WTC11 (cell line): ENCODE data around the gene STT3B. TPM values are rescaled to one million over a fixed set of nuclear protein-coding genes. Genes with fewer than 3 reads are reported as not detected.

Source experiments
- ATAC-seq: fragments of 200-7000 bp; cut with Tn5 transposase; 2 replicates; pipeline ENCODE4 v1.10.0; 2021; ENCODE audit warnings: mild to moderate bottlenecking, moderate library complexity
- CTCF ChIA-PET: fragments of 300-600 bp; sonication (Branson Sonifier 250); formaldehyde crosslinking; loops from one replicate; lab custom pipeline; 2021; ENCODE audit warnings: antibody characterized with exemption; lab: Charles Lee
- POLR2A ChIA-PET: fragments of 350-600 bp; sonication (Branson Sonifier 250); formaldehyde crosslinking; loops from one replicate; lab custom pipeline; 2021; ENCODE audit warnings: antibody characterized with exemption; lab: Charles Lee
- DNase-seq: peaks from one replicate; pipeline ENCODE4 v3.0.0; 2021; ENCODE audit warnings: low spot score
- H3K27ac Mint-ChIP-seq: 2 replicates; pipeline ENCODE4 v1.8.0; 2021; ENCODE audit warnings: mixed read lengths
- H3K27me3 Mint-ChIP-seq: 2 replicates; pipeline ENCODE4 v1.8.0; 2021; ENCODE audit warnings: low read depth, mild to moderate bottlenecking, moderate library complexity, mixed read lengths
- H3K36me3 Mint-ChIP-seq: 2 replicates; pipeline ENCODE4 v1.8.0; 2021; ENCODE audit warnings: mixed read lengths
- H3K4me1 Mint-ChIP-seq: 2 replicates; pipeline ENCODE4 v1.8.0; 2022; ENCODE audit warnings: mixed read lengths
- H3K4me3 Mint-ChIP-seq: 2 replicates; pipeline ENCODE4 v1.8.0; 2021; ENCODE audit warnings: mild to moderate bottlenecking, moderate library complexity, mixed read lengths
- H3K9me3 Mint-ChIP-seq: 2 replicates; pipeline ENCODE4 v1.8.0; 2021; ENCODE audit warnings: mixed read lengths
- CREM ChIP-seq: sonication (generic); formaldehyde crosslinking; IDR thresholded peaks from 2 replicates; pipeline ENCODE4 v1.8.1; 2022; ENCODE audit warnings: mild to moderate bottlenecking, missing genetic modification reagents, moderate library complexity
- CTCF ChIP-seq: fragments of 200-600 bp; IDR thresholded peaks from 2 replicates; pipeline ENCODE4 v1.8.0; 2022; ENCODE audit warnings: antibody characterized with exemption
- EMX1 ChIP-seq: fragments of 250-450 bp; sonication (Bioruptor Pico); IDR thresholded peaks from 2 replicates; pipeline ENCODE4 v1.8.0; 2021; ENCODE audit warnings: mild to moderate bottlenecking
- ESRRA ChIP-seq: sonication (generic); formaldehyde crosslinking; IDR thresholded peaks from 2 replicates; pipeline ENCODE4 v1.8.1; 2022; ENCODE audit warnings: mild to moderate bottlenecking, missing genetic modification reagents, borderline replicate concordance
- FOXK1 ChIP-seq: sonication (generic); formaldehyde crosslinking; IDR thresholded peaks from 2 replicates; pipeline ENCODE4 v1.8.0; 2022; ENCODE audit warnings: mild to moderate bottlenecking, moderate library complexity, missing genetic modification reagents
- IRF2 ChIP-seq: sonication (generic); formaldehyde crosslinking; IDR thresholded peaks from 2 replicates; pipeline ENCODE4 v1.8.0; 2022; ENCODE audit warnings: low read depth, missing genetic modification reagents, borderline replicate concordance
- JAZF1 ChIP-seq: fragments of 250-450 bp; sonication (Bioruptor Pico); IDR thresholded peaks from 2 replicates; pipeline ENCODE4 v1.9.0; 2021; ENCODE audit warnings: moderate library complexity, mild to moderate bottlenecking, inconsistent platforms
- KAT7 ChIP-seq: sonication (generic); formaldehyde crosslinking; IDR thresholded peaks from 2 replicates; pipeline ENCODE4 v1.8.1; 2023; ENCODE audit warnings: missing genetic modification reagents, mild to moderate bottlenecking, borderline replicate concordance
- MXD4 ChIP-seq: fragments of 250-450 bp; sonication (Bioruptor Pico); IDR thresholded peaks from 2 replicates; pipeline ENCODE4 v1.8.0; 2021; ENCODE audit warnings: mild to moderate bottlenecking, moderate library complexity, borderline replicate concordance
- NFATC4 ChIP-seq: fragments of 250-450 bp; sonication (Bioruptor Pico); IDR thresholded peaks from 2 replicates; pipeline ENCODE4 v1.9.0; 2021; ENCODE audit warnings: mild to moderate bottlenecking
- NFE2L1 ChIP-seq: sonication (generic); formaldehyde crosslinking; IDR thresholded peaks from 2 replicates; pipeline ENCODE4 v1.8.1; 2023; ENCODE audit warnings: missing genetic modification reagents
- NFYB ChIP-seq: sonication (generic); formaldehyde crosslinking; conservative IDR thresholded peaks from 2 replicates; pipeline ENCODE4 v1.8.0; 2022; ENCODE audit warnings: low read depth, missing genetic modification reagents
- OVOL2 ChIP-seq: fragments of 250-450 bp; sonication (Bioruptor Pico); IDR thresholded peaks from 2 replicates; pipeline ENCODE4 v1.9.0; 2021; ENCODE audit warnings: mild to moderate bottlenecking, borderline replicate concordance
- RELA ChIP-seq: sonication (generic); formaldehyde crosslinking; IDR thresholded peaks from 2 replicates; pipeline ENCODE4 v1.8.1; 2022; ENCODE audit warnings: missing genetic modification reagents, mild to moderate bottlenecking, borderline replicate concordance
- TEAD1 ChIP-seq: sonication (generic); formaldehyde crosslinking; IDR thresholded peaks from 2 replicates; pipeline ENCODE4 v1.8.0; 2022; ENCODE audit warnings: mild to moderate bottlenecking, missing genetic modification reagents
- USF1 ChIP-seq: sonication (generic); formaldehyde crosslinking; IDR thresholded peaks from 2 replicates; pipeline ENCODE4 v1.8.0; 2022; ENCODE audit warnings: mild to moderate bottlenecking, missing genetic modification reagents
- ZBTB21 ChIP-seq: sonication (generic); formaldehyde crosslinking; IDR thresholded peaks from 2 replicates; pipeline ENCODE4 v1.8.1; 2023; ENCODE audit warnings: mild to moderate bottlenecking, missing genetic modification reagents, borderline replicate concordance
- ZNF138 ChIP-seq: sonication (generic); formaldehyde crosslinking; conservative IDR thresholded peaks from 2 replicates; pipeline ENCODE4 v1.8.1; 2022; ENCODE audit warnings: mild to moderate bottlenecking, moderate library complexity, missing genetic modification reagents
- ZNF263 ChIP-seq: sonication (generic); formaldehyde crosslinking; IDR thresholded peaks from 2 replicates; pipeline ENCODE4 v1.8.1; 2022; ENCODE audit warnings: low read depth, mild to moderate bottlenecking, moderate library complexity, missing genetic modification reagents
- ZNF317 ChIP-seq: sonication (generic); formaldehyde crosslinking; IDR thresholded peaks from 2 replicates; pipeline ENCODE4 v1.8.1; 2023; ENCODE audit warnings: low read depth, mild to moderate bottlenecking, moderate library complexity, missing genetic modification reagents, borderline replicate concordance
- ZNF416 ChIP-seq: fragments of 250-450 bp; sonication (Bioruptor Pico); IDR thresholded peaks from 2 replicates; pipeline ENCODE4 v1.9.0; 2021; ENCODE audit warnings: mild to moderate bottlenecking, inconsistent platforms
- total RNA-seq: library from RNA; stranded (reverse); gene quantifications from 3 replicates; pipeline ENCODE4 v1.2.3, GENCODE V29; 2021
- TF ChIP-seq, protein P1 (sequence below): sonication (generic); formaldehyde crosslinking; IDR thresholded peaks from 2 replicates; pipeline ENCODE4 v1.8.0; 2022; ENCODE audit warnings: mild to moderate bottlenecking, missing genetic modification reagents
- TF ChIP-seq, protein P2 (sequence below): sonication (generic); formaldehyde crosslinking; IDR thresholded peaks from 2 replicates; pipeline ENCODE4 v1.8.1; 2022; ENCODE audit warnings: mild to moderate bottlenecking, missing genetic modification reagents, moderate library complexity, borderline replicate concordance

The STT3B gene
- total RNA-seq, 1 experiment from 2014 or later = 103 TPM

GRCh38 chr3:31565288-31565687, 32.6 kb downstream of the STT3B start:
- H3K36me3 Mint-ChIP-seq = no peaks in the 10 kb centered on the region
- CTCF ChIA-PET = interaction anchor here (1.2 kb wide), 1 partner anchor 19 kb away, joined by 4 read pairs; no protein-coding TSS in a partner anchor
- no peaks in the 10 kb centered on the region for H3K27me3 Mint-ChIP-seq
- no peaks in the 10 kb centered on the region for H3K9me3 Mint-ChIP-seq
- peaks cover 64% of the 10 kb centered on the region for H3K4me1 Mint-ChIP-seq
- POLR2A ChIA-PET = no interaction called here
- no peak overlapping the region for H3K4me3 Mint-ChIP-seq
- no peak for ATAC-seq
- no peak overlapping the region for H3K27ac Mint-ChIP-seq
- no peak for DNase-seq
- no peak for TF ChIP-seq USF1 (CRISPR knock-in tag)
- TF ChIP-seq TEAD1 (CRISPR knock-in tag) = no peak
- TF ChIP-seq, protein P1, sequence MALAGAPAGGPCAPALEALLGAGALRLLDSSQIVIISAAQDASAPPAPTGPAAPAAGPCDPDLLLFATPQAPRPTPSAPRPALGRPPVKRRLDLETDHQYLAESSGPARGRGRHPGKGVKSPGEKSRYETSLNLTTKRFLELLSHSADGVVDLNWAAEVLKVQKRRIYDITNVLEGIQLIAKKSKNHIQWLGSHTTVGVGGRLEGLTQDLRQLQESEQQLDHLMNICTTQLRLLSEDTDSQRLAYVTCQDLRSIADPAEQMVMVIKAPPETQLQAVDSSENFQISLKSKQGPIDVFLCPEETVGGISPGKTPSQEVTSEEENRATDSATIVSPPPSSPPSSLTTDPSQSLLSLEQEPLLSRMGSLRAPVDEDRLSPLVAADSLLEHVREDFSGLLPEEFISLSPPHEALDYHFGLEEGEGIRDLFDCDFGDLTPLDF (CRISPR knock-in tag) = no peak
- no peak for TF ChIP-seq EMX1 (CRISPR knock-in tag)
- TF ChIP-seq RELA (CRISPR knock-in tag) = no peak
- no peak for TF ChIP-seq ESRRA (CRISPR knock-in tag)
- TF ChIP-seq ZNF317 = no peak
- no peak for TF ChIP-seq ZBTB21 (CRISPR knock-in tag)
- TF ChIP-seq NFE2L1 = no peak
- TF ChIP-seq OVOL2 (CRISPR knock-in tag) = no peak
- TF ChIP-seq CREM (CRISPR knock-in tag) = no peak
- no peak for TF ChIP-seq FOXK1 (CRISPR knock-in tag)
- TF ChIP-seq, all 79 proteins: peak for 0

- H3K27ac Mint-ChIP-seq = no peak overlapping the region
- peaks cover 67% of the 10 kb centered on the region for H3K4me1 Mint-ChIP-seq
- H3K36me3 Mint-ChIP-seq = no peaks in the 10 kb centered on the region
- ATAC-seq (peak; percentile 62), DNase-seq (peak; percentile 49)
- ChIA-PET CTCF (interaction anchor here (0.6 to 1.3 kb wide), 3 partner anchors 8 to 228 kb away, joined by 3 to 4 read pairs (median 3); no protein-coding TSS in a partner anchor), POLR2A (interaction anchor here (0.8 kb wide), 1 partner anchor 35 kb away, joined by 3 read pairs; the partner anchor contains the start of gene STT3B)
- no peak overlapping the region for H3K4me3 Mint-ChIP-seq
- H3K9me3 Mint-ChIP-seq = no peaks in the 10 kb centered on the region
- TF ChIP-seq CTCF = peak; percentile 47; the same call in 1 of the 2 replicates
- TF ChIP-seq NFE2L1 = no peak
- no peaks in the 10 kb centered on the region for H3K27me3 Mint-ChIP-seq
Observed at GRCh38 chr3:31567036-31567435, 34.3 kb downstream of the STT3B start.

DNA sequence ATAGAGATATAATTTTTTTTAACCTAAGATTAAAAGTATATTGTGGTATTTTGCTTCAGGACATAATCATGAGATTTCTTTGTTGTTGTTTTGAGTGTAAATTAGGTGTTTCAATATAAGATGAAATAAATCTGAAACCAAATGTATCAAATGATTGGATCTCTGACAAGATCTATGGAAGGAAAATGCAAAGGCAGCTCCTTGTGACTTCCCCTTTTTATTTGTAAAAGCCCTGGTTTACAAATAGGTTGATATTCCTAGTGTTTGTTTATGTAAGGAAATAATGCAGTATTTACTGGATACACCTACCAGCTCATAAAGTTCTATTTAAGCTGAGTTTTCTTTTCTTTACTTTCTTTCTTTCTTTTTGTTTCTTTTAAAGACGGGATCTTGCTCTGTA, 35.9 kb downstream of the STT3B start:
- no peaks in the 10 kb centered on the region for H3K36me3 Mint-ChIP-seq
- no peak overlapping the region for H3K27ac Mint-ChIP-seq
- no peak for DNase-seq
- POLR2A ChIA-PET = interaction anchor here (2.2 kb wide), 1 partner anchor 36 kb away, joined by 9 read pairs; the partner anchor contains the start of gene STT3B
- no peak for ATAC-seq
- CTCF ChIA-PET = interaction anchor here (0.5 to 2.0 kb wide), 3 partner anchors 12 to 403 kb away, joined by 3 to 7 read pairs (median 3); partner anchors contain the start of gene STT3B
- H3K9me3 Mint-ChIP-seq = no peaks in the 10 kb centered on the region
- TF ChIP-seq NFATC4 (CRISPR knock-in tag) (no peak), IRF2 (no peak), KAT7 (CRISPR knock-in tag) (no peak), NFE2L1 (no peak)
- H3K27me3 Mint-ChIP-seq = no peaks in the 10 kb centered on the region
- peaks cover 53% of the 10 kb centered on the region for H3K4me1 Mint-ChIP-seq
- no peak overlapping the region for H3K4me3 Mint-ChIP-seq

DNA sequence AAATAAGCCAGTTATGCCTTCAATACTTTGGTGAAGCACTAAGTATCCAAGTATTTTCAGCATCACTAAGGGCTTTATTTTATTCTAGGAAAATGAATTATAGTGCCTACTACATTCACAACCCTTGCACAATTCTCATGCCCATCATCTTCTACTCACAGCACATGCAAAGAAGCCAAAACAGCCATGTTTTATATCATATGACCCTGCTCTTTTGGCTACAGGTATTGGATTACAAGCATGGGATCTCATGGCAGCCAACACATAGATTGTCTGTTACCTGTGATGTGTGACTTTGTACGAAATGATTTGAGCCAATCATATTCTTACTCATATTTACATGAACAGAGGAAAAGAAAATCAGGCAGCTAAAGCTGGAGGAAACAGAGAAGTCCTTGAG, 38.6 kb downstream of the STT3B start:
- ATAC-seq = no peak
- POLR2A ChIA-PET = no interaction called here
- no peak for DNase-seq
- Mint-ChIP-seq H3K27ac (no peak overlapping the region), H3K4me1 (peaks cover 41% of the 10 kb centered on the region), H3K4me3 (no peak overlapping the region), H3K9me3 (no peaks in the 10 kb centered on the region), H3K27me3 (no peaks in the 10 kb centered on the region), H3K36me3 (no peaks in the 10 kb centered on the region)
- CTCF ChIA-PET = no interaction called here
- no peak for TF ChIP-seq JAZF1 (CRISPR knock-in tag)
- no peak for TF ChIP-seq ZNF263 (CRISPR knock-in tag)
- no peak for TF ChIP-seq CTCF
- TF ChIP-seq NFYB (CRISPR knock-in tag) = no peak
- TF ChIP-seq MXD4 (CRISPR knock-in tag) = no peak
- TF ChIP-seq, protein P2, sequence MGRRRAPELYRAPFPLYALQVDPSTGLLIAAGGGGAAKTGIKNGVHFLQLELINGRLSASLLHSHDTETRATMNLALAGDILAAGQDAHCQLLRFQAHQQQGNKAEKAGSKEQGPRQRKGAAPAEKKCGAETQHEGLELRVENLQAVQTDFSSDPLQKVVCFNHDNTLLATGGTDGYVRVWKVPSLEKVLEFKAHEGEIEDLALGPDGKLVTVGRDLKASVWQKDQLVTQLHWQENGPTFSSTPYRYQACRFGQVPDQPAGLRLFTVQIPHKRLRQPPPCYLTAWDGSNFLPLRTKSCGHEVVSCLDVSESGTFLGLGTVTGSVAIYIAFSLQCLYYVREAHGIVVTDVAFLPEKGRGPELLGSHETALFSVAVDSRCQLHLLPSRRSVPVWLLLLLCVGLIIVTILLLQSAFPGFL = no peak
- TF ChIP-seq ESRRA (CRISPR knock-in tag) = no peak
- no peak for TF ChIP-seq ZNF138 (CRISPR knock-in tag)
- no peak for TF ChIP-seq ZNF416
